ENCODE results near the gene WWOX.

The WWOX gene

DNA sequence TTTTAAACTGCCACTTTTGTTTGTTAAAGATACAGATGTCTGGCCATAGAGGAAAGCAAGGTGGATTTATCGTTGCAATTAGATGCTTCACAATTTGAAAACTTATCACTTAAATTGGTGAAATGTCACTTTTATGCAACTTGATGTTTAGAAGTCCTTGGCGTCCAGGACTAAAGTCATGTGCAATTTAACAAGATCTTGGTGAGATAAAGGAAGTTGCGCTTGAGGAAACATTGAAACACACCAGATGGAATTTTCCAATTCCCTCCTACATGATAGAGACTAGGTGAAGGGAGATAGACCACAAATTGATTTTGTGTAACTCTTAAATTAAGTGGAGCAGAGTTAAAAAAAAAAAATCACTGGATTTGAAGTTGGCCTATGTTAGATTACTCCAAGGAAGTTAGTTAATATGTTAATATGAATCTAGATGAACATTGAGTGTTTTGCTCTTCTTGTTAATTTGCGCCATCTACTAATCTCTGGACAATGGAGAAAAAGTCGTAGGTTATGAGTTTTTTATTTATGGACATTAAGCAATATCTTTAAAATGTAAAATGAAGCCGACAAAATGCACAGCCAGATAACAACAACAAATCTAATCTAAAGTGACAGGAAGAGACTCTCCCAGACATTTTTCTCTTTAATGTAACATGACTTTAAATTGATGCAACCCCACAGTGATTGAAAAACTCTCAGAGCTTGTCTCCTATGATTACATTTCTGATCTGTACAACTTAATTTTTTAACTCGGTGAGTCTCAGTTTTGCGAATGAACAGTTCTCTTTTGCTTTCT is 119.6 kb downstream of the WWOX start:
- TF ChIP-seq, protein P1, sequence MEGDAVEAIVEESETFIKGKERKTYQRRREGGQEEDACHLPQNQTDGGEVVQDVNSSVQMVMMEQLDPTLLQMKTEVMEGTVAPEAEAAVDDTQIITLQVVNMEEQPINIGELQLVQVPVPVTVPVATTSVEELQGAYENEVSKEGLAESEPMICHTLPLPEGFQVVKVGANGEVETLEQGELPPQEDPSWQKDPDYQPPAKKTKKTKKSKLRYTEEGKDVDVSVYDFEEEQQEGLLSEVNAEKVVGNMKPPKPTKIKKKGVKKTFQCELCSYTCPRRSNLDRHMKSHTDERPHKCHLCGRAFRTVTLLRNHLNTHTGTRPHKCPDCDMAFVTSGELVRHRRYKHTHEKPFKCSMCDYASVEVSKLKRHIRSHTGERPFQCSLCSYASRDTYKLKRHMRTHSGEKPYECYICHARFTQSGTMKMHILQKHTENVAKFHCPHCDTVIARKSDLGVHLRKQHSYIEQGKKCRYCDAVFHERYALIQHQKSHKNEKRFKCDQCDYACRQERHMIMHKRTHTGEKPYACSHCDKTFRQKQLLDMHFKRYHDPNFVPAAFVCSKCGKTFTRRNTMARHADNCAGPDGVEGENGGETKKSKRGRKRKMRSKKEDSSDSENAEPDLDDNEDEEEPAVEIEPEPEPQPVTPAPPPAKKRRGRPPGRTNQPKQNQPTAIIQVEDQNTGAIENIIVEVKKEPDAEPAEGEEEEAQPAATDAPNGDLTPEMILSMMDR (IDR thresholded peaks at IDR 0.05; ENCODE audit: insufficient read depth, low read length, poor library complexity, severe bottlenecking) = no peak
- H3K36me3 ChIP-seq (ENCODE audit: control insufficient read depth, insufficient read depth, low read length) = no peaks in the 10 kb centered on the region
- DNase-seq (ENCODE audit: extremely low read depth, insufficient read length) = no peak
- no peak overlapping the region for H3K4me3 ChIP-seq (replicated peaks; ENCODE audit: low read depth, low read length)
- no peaks in the 10 kb centered on the region for H3K27me3 ChIP-seq (replicated peaks; ENCODE audit: control insufficient read depth, insufficient read depth, low read length)

DNA sequence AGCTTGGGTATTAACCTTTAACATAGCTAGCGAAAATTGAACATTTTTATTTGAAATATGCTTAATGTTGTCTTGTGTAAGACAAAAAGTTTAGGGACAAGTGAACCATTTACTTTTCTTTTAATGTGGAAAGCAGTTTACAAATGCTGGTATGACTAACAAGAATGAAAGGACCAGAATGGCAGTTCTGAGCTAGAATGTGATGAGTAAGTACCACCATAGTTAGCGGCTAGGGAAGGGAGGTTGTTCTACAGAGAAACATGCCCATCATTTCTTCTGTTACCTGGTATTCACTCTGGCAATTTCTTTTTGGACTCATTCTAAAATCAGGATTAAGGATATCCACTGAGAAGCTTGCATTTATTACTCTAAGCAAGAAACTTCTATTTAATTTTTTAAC is 121.1 kb downstream of the WWOX start:
- no peak overlapping the region for H3K4me3 ChIP-seq (replicated peaks; ENCODE audit: low read depth, low read length)
- H3K36me3 ChIP-seq (ENCODE audit: control insufficient read depth, insufficient read depth, low read length) = no peaks in the 10 kb centered on the region
- no peaks in the 10 kb centered on the region for H3K27me3 ChIP-seq (replicated peaks; ENCODE audit: control insufficient read depth, insufficient read depth, low read length)
- DNase-seq (ENCODE audit: extremely low read depth, insufficient read length) = no peak
- TF ChIP-seq, protein P1 (IDR thresholded peaks at IDR 0.05; ENCODE audit: insufficient read depth, low read length, poor library complexity, severe bottlenecking) = no peak

DNA sequence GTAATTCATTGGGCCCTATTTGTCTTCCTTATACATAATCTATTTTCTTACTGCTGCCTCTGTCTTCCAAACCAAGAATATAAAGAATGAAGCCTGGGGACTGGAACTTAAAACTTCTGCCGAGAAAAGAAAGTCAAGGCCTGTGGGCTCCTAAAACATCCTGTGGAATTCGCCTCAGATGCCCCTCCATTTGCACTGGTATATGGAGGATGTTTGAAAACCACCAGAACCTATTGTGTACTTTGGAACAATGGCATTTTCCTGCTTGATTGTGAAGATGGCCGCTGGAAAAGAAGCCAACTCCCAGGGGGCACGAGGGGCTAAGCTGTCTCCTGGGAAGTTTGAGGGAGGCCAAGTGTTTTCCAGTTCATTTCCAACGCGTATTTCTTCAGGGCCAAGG is 122.4 kb downstream of the WWOX start:
- TF ChIP-seq, protein P1 (IDR thresholded peaks at IDR 0.05; ENCODE audit: insufficient read depth, low read length, poor library complexity, severe bottlenecking) = no peak
- Histone ChIP-seq H3K36me3 (ENCODE audit: control insufficient read depth, insufficient read depth, low read length) (no peaks in the 10 kb centered on the region), H3K4me3 (replicated peaks; ENCODE audit: low read depth, low read length) (no peak overlapping the region), H3K27me3 (replicated peaks; ENCODE audit: control insufficient read depth, insufficient read depth, low read length) (no peaks in the 10 kb centered on the region)
- DNase-seq (ENCODE audit: extremely low read depth, insufficient read length) = no peak

DNA sequence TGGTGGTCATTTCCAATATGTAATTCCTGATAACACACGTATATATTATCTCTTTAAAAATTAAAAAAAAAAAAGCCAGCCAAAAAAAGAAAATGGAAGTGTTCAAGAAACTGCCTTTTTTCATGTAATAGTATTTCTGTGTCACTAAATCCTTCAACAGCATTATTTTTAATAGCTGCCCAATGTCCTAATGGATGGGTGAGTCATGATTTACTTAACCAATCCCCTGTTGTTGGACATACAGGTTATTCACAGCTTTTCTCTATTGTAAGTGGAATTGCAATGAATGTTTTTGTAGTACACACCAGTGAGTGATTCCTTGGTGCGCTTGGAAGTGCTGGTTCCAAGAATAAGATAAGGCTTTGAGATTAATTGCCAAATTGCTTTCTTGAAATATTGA is 124.9 kb downstream of the WWOX start:
- Histone ChIP-seq H3K27me3 (replicated peaks; ENCODE audit: control insufficient read depth, insufficient read depth, low read length) (no peaks in the 10 kb centered on the region), H3K4me3 (replicated peaks; ENCODE audit: low read depth, low read length) (no peak overlapping the region), H3K36me3 (ENCODE audit: control insufficient read depth, insufficient read depth, low read length) (no peaks in the 10 kb centered on the region)
- no peak for DNase-seq (ENCODE audit: extremely low read depth, insufficient read length)
- TF ChIP-seq, protein P1 (IDR thresholded peaks at IDR 0.05; ENCODE audit: insufficient read depth, low read length, poor library complexity, severe bottlenecking) = no peak

DNA sequence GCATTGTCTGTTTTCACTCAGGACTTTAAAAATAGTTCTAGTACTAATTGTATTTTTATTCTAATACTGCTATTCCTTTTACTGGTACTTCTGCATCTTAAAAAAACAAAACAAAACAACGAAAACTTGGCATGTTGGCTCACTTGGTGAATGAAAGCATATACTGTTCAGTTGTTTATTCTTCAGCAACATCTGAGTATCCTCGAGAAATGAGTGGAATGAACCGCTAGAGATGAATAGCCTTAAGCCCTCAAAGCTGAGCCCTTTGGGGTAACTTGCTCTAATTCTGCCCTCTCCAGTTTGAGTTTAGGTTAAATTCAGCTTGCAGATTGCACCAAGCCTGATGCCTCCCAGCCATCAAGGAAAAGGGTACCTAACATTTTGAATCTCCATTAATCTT is 126.5 kb downstream of the WWOX start:
- H3K4me3 ChIP-seq (replicated peaks; ENCODE audit: low read depth, low read length) = no peak overlapping the region
- no peaks in the 10 kb centered on the region for H3K27me3 ChIP-seq (replicated peaks; ENCODE audit: control insufficient read depth, insufficient read depth, low read length)
- H3K36me3 ChIP-seq (ENCODE audit: control insufficient read depth, insufficient read depth, low read length) = no peaks in the 10 kb centered on the region
- DNase-seq (ENCODE audit: extremely low read depth, insufficient read length) = no peak
- TF ChIP-seq, protein P1 (IDR thresholded peaks at IDR 0.05; ENCODE audit: insufficient read depth, low read length, poor library complexity, severe bottlenecking) = no peak
